WTC11 (cell line): ENCODE measurements around the gene DLL4. TPM values are rescaled to one million over a fixed set of nuclear protein-coding genes. Genes with fewer than 3 reads are reported as not detected.

Experiments
- ATAC-seq: fragments of 200-7000 bp; cut with Tn5 transposase; 2 replicates; pipeline ENCODE4 v1.10.0; 2021; ENCODE audit warnings: mild to moderate bottlenecking, moderate library complexity
- CTCF ChIA-PET: fragments of 300-600 bp; sonication (Branson Sonifier 250); formaldehyde crosslinking; loops from one replicate; lab custom pipeline; 2021; ENCODE audit warnings: antibody characterized with exemption; lab: Charles Lee
- POLR2A ChIA-PET: fragments of 350-600 bp; sonication (Branson Sonifier 250); formaldehyde crosslinking; loops from one replicate; lab custom pipeline; 2021; ENCODE audit warnings: antibody characterized with exemption; lab: Charles Lee
- DNase-seq: peaks from one replicate; pipeline ENCODE4 v3.0.0; 2021; ENCODE audit warnings: low spot score
- H3K27ac Mint-ChIP-seq: 2 replicates; pipeline ENCODE4 v1.8.0; 2021; ENCODE audit warnings: mixed read lengths
- H3K27me3 Mint-ChIP-seq: 2 replicates; pipeline ENCODE4 v1.8.0; 2021; ENCODE audit warnings: low read depth, mild to moderate bottlenecking, moderate library complexity, mixed read lengths
- H3K36me3 Mint-ChIP-seq: 2 replicates; pipeline ENCODE4 v1.8.0; 2021; ENCODE audit warnings: mixed read lengths
- H3K4me1 Mint-ChIP-seq: 2 replicates; pipeline ENCODE4 v1.8.0; 2022; ENCODE audit warnings: mixed read lengths
- H3K4me3 Mint-ChIP-seq: 2 replicates; pipeline ENCODE4 v1.8.0; 2021; ENCODE audit warnings: mild to moderate bottlenecking, moderate library complexity, mixed read lengths
- H3K9me3 Mint-ChIP-seq: 2 replicates; pipeline ENCODE4 v1.8.0; 2021; ENCODE audit warnings: mixed read lengths
- AR ChIP-seq: fragments of 250-450 bp; sonication (Bioruptor Pico); IDR thresholded peaks from 2 replicates; pipeline ENCODE4 v1.9.0; 2021; ENCODE audit warnings: mild to moderate bottlenecking
- ETV6 ChIP-seq: sonication (generic); formaldehyde crosslinking; IDR thresholded peaks from 2 replicates; pipeline ENCODE4 v1.8.1; 2022; ENCODE audit warnings: mild to moderate bottlenecking, missing genetic modification reagents
- FOXP1 ChIP-seq: sonication (generic); formaldehyde crosslinking; IDR thresholded peaks from 2 replicates; pipeline ENCODE4 v1.8.0; 2022; ENCODE audit warnings: missing genetic modification reagents, mild to moderate bottlenecking, moderate library complexity, borderline replicate concordance
- IRF2 ChIP-seq: sonication (generic); formaldehyde crosslinking; IDR thresholded peaks from 2 replicates; pipeline ENCODE4 v1.8.0; 2022; ENCODE audit warnings: low read depth, missing genetic modification reagents, borderline replicate concordance
- KAT7 ChIP-seq: sonication (generic); formaldehyde crosslinking; IDR thresholded peaks from 2 replicates; pipeline ENCODE4 v1.8.1; 2023; ENCODE audit warnings: missing genetic modification reagents, mild to moderate bottlenecking, borderline replicate concordance
- NFYB ChIP-seq: sonication (generic); formaldehyde crosslinking; conservative IDR thresholded peaks from 2 replicates; pipeline ENCODE4 v1.8.0; 2022; ENCODE audit warnings: low read depth, missing genetic modification reagents
- NR2C2 ChIP-seq: sonication (generic); formaldehyde crosslinking; IDR thresholded peaks from 2 replicates; pipeline ENCODE4 v1.8.0; 2022; ENCODE audit warnings: mild to moderate bottlenecking, missing genetic modification reagents
- STAT6 ChIP-seq: sonication (generic); formaldehyde crosslinking; conservative IDR thresholded peaks from 2 replicates; pipeline ENCODE4 v1.8.1; 2023; ENCODE audit warnings: mild to moderate bottlenecking, low read depth, missing genetic modification reagents, moderate library complexity
- TP53 ChIP-seq: sonication (generic); formaldehyde crosslinking; IDR thresholded peaks from 2 replicates; pipeline ENCODE4 v1.8.1; 2023; ENCODE audit warnings: mild to moderate bottlenecking, missing genetic modification reagents
- USF2 ChIP-seq: sonication (generic); formaldehyde crosslinking; IDR thresholded peaks from 2 replicates; pipeline ENCODE4 v1.8.1; 2023; ENCODE audit warnings: mild to moderate bottlenecking, missing genetic modification reagents, moderate library complexity
- ZBTB21 ChIP-seq: sonication (generic); formaldehyde crosslinking; IDR thresholded peaks from 2 replicates; pipeline ENCODE4 v1.8.1; 2023; ENCODE audit warnings: mild to moderate bottlenecking, missing genetic modification reagents, borderline replicate concordance
- ZBTB43 ChIP-seq: sonication (generic); formaldehyde crosslinking; IDR thresholded peaks from 2 replicates; pipeline ENCODE4 v1.8.1; 2023; ENCODE audit warnings: mild to moderate bottlenecking, missing genetic modification reagents
- ZNF121 ChIP-seq: sonication (generic); formaldehyde crosslinking; IDR thresholded peaks from 2 replicates; pipeline ENCODE4 v1.8.0; 2023; ENCODE audit warnings: missing genetic modification reagents
- ZNF263 ChIP-seq: sonication (generic); formaldehyde crosslinking; IDR thresholded peaks from 2 replicates; pipeline ENCODE4 v1.8.1; 2022; ENCODE audit warnings: low read depth, mild to moderate bottlenecking, moderate library complexity, missing genetic modification reagents
- ZNF317 ChIP-seq: sonication (generic); formaldehyde crosslinking; IDR thresholded peaks from 2 replicates; pipeline ENCODE4 v1.8.1; 2023; ENCODE audit warnings: low read depth, mild to moderate bottlenecking, moderate library complexity, missing genetic modification reagents, borderline replicate concordance
- total RNA-seq: library from RNA; stranded (reverse); gene quantifications from 3 replicates; pipeline ENCODE4 v1.2.3, GENCODE V29; 2021

Gene DLL4
- total RNA-seq, 1 experiment from 2014 or later, result 0.94 TPM

GRCh38 chr15:40934457-40934856, 5.3 kb downstream of the DLL4 start:
- ChIA-PET CTCF (interaction anchor here (0.6 to 1.2 kb wide), 3 partner anchors 28 to 250 kb away, joined by 3 to 4 read pairs (median 3); no protein-coding TSS in a partner anchor), POLR2A (interaction anchor here (1.4 kb wide), 1 partner anchor 19 kb away, joined by 4 read pairs; the partner anchor contains the start of gene CHAC1)
- peaks cover 49% of the 10 kb centered on the region for H3K27me3 Mint-ChIP-seq
- ATAC-seq, result no peak
- peaks cover 24% of the 10 kb centered on the region for H3K4me1 Mint-ChIP-seq
- no peak overlapping the region for H3K4me3 Mint-ChIP-seq
- no peak overlapping the region for H3K27ac Mint-ChIP-seq
- H3K9me3 Mint-ChIP-seq, result no peaks in the 10 kb centered on the region
- TF ChIP-seq ZNF263, result no peak
- TF ChIP-seq ZBTB43, result no peak
- TF ChIP-seq ZNF121 (CRISPR knock-in tag), result no peak
- no peak for TF ChIP-seq USF2 (CRISPR knock-in tag)
- no peak for TF ChIP-seq AR (CRISPR knock-in tag)
- TF ChIP-seq NR2C2 (CRISPR knock-in tag), result no peak
- no peak for DNase-seq
- H3K36me3 Mint-ChIP-seq, result no peaks in the 10 kb centered on the region

GRCh38 chr15:40936234-40936708, 7.1 kb downstream of the DLL4 start:
- no peak overlapping the region for H3K27ac Mint-ChIP-seq
- H3K27me3 Mint-ChIP-seq, result peaks cover 49% of the 10 kb centered on the region
- ATAC-seq (no peak), DNase-seq (no peak)
- H3K9me3 Mint-ChIP-seq, result no peaks in the 10 kb centered on the region
- CTCF ChIA-PET, result interaction anchor here (0.6 to 1.3 kb wide), 4 partner anchors 8 to 33 kb away, joined by 3 to 4 read pairs (median 3); no protein-coding TSS in a partner anchor
- H3K4me3 Mint-ChIP-seq, result no peak overlapping the region
- POLR2A ChIA-PET, result no interaction called here
- no peaks in the 10 kb centered on the region for H3K36me3 Mint-ChIP-seq
- TF ChIP-seq STAT6 (CRISPR knock-in tag) (no peak), ZNF317 (CRISPR knock-in tag) (no peak), NFYB (CRISPR knock-in tag) (no peak), IRF2 (CRISPR knock-in tag) (no peak), ZBTB21 (CRISPR knock-in tag) (no peak), FOXP1 (CRISPR knock-in tag) (no peak), ETV6 (CRISPR knock-in tag) (no peak), TP53 (CRISPR knock-in tag) (no peak), KAT7 (CRISPR knock-in tag) (no peak)
- peaks cover 20% of the 10 kb centered on the region for H3K4me1 Mint-ChIP-seq
